ENCODE measurements around the gene JAM2. TPM values are rescaled to one million over a fixed set of nuclear protein-coding genes. Genes with fewer than 3 reads are reported as not detected.

Gene JAM2
- total RNA-seq (2013), result 0.25 TPM
- polyA plus RNA-seq, result under 1 TPM in 1 of 3 donors, not detected in 2; 0.01 TPM
- not detected in 2 replicates for polyA minus RNA-seq
- total RNA-seq, result 0 to 3.5 (median 0.17) reads per million in 11 experiments

- H3K36me3 ChIP-seq (replicated peaks in 1 of 2; ENCODE audit: control insufficient read depth in 1 of 2, insufficient read depth in 2 of 2, low read length in 2 of 2), result no peaks in the 10 kb centered on the region
- Mint-ChIP-seq H3K9me3 (peaks cover 0 to 7% (median 3%) of the 10 kb centered on the region in 7 donors), H3K4me3 (peak within 1 kb of the TSS; percentile 76 to 86), H3K27ac (peak within 1 kb of the TSS in 2 of 7 donors; percentile 4 to 15), H3K4me1 (peaks cover 22% of the 10 kb centered on the region), H3K36me3 (peaks cover 3 to 4% of the 10 kb centered on the region in 2 donors), H3K27me3 (ENCODE audit: low read depth in 3 of 3) (peaks cover 36 to 44% (median 37%) of the 10 kb centered on the region in 3 donors)
- intact Hi-C loops (cut with micrococcal nuclease), result no loop called here
- peak within 1 kb of the TSS; percentile 88 for H3K4me2 ChIP-seq (replicated peaks; ENCODE audit: extremely low read depth, low read length, poor library complexity, severe bottlenecking)
- H3K9ac ChIP-seq (ENCODE audit: insufficient read depth, low read length, poor library complexity, severe bottlenecking), result peak within 1 kb of the TSS; percentile 44
- TF ChIP-seq CTCF (IDR thresholded peaks at IDR 0.05), result no peak
- peak within 1 kb of the TSS; percentile 80 for H2AFZ ChIP-seq (ENCODE audit: insufficient read depth, low read depth, low read length, poor library complexity, severe bottlenecking)
- peak in 2 of 3 donors; percentile 7 to 51 for DNase-seq
- H3K27me3 ChIP-seq (ENCODE audit: control insufficient read depth in 2 of 2, insufficient read depth in 2 of 2, low read length in 2 of 2), result peaks cover 18 to 30% of the 10 kb centered on the region in 2 donors
- no peaks in the 10 kb centered on the region for H4K20me1 ChIP-seq (ENCODE audit: insufficient read depth, low read length)
- no peaks in the 10 kb centered on the region for H3K9me3 ChIP-seq (replicated peaks in 1 of 2; ENCODE audit: control insufficient read depth in 1 of 2, insufficient read depth in 1 of 2, low read length in 2 of 2)
- H3K79me2 ChIP-seq (ENCODE audit: insufficient read depth, low read length), result no peaks in the 10 kb centered on the region
- peak within 1 kb of the TSS; percentile 41 to 73 (median 54) for H3K4me3 ChIP-seq (replicated peaks in 1 of 3; ENCODE audit: low read depth in 2 of 3, low read length in 3 of 3)
- WGBS (ENCODE audit: insufficient coverage), result 0% methylated on average over 13 of the region's 41 CpGs
- no peak within 1 kb of the TSS for H3K27ac ChIP-seq (ENCODE audit: low read depth in 1 of 2, low read length in 2 of 2)
- H3K4me1 ChIP-seq (ENCODE audit: control insufficient read depth in 1 of 2, insufficient read depth in 2 of 2, low read length in 2 of 2), result peaks cover 20 to 21% of the 10 kb centered on the region in 2 donors
Measured at GRCh38 chr21:25638660-25639550, at the start of gene JAM2. JAM2 (plus strand) TSS chr21:25639258; CDS start chr21:25639822, 564 bp downstream.

GRCh38 chr21:25589887-25590286 lies 49.2 kb upstream of the JAM2 start:
- H3K36me3 ChIP-seq (replicated peaks in 1 of 2; ENCODE audit: control insufficient read depth in 1 of 2, insufficient read depth in 2 of 2, low read length in 2 of 2), result peaks cover 60 to 94% of the 10 kb centered on the region in 2 donors
- Mint-ChIP-seq H3K9me3 (no peaks in the 10 kb centered on the region), H3K27ac (peak overlapping the region in 2 of 7 donors; percentile 6 to 78)

More at GRCh38 chr21:25589887-25590286, 49.2 kb upstream of the JAM2 start:
- Histone ChIP-seq H3K9me3 (replicated peaks in 1 of 2; ENCODE audit: control insufficient read depth in 1 of 2, insufficient read depth in 1 of 2, low read length in 2 of 2) (no peaks in the 10 kb centered on the region), H4K20me1 (ENCODE audit: insufficient read depth, low read length) (no peaks in the 10 kb centered on the region), H3K4me2 (replicated peaks; ENCODE audit: extremely low read depth, low read length, poor library complexity, severe bottlenecking) (no peak overlapping the region), H3K9ac (ENCODE audit: insufficient read depth, low read length, poor library complexity, severe bottlenecking) (no peak overlapping the region), H3K27ac (ENCODE audit: low read depth in 1 of 2, low read length in 2 of 2) (no peak overlapping the region), H3K79me2 (ENCODE audit: insufficient read depth, low read length) (no peaks in the 10 kb centered on the region), H3K4me3 (replicated peaks in 1 of 3; ENCODE audit: low read depth in 2 of 3, low read length in 3 of 3) (no peak overlapping the region), H3K4me1 (ENCODE audit: control insufficient read depth in 1 of 2, insufficient read depth in 2 of 2, low read length in 2 of 2) (no peaks in the 10 kb centered on the region), H3K27me3 (ENCODE audit: control insufficient read depth in 2 of 2, insufficient read depth in 2 of 2, low read length in 2 of 2) (no peaks in the 10 kb centered on the region), H2AFZ (ENCODE audit: insufficient read depth, low read depth, low read length, poor library complexity, severe bottlenecking) (no peak overlapping the region)
- no peak for TF ChIP-seq CTCF (IDR thresholded peaks at IDR 0.05)
- DNase-seq, result no peak
- no peak overlapping the region for H3K4me3 Mint-ChIP-seq
- H3K36me3 Mint-ChIP-seq, result peaks cover 71 to 82% of the 10 kb centered on the region in 2 donors
- intact Hi-C loops (cut with micrococcal nuclease), result no loop called here
- WGBS (ENCODE audit: insufficient coverage), result no CpG with 5 or more reads among the region's 1 CpG
- H3K4me1 Mint-ChIP-seq, result peaks cover 4% of the 10 kb centered on the region
- H3K27me3 Mint-ChIP-seq (ENCODE audit: low read depth in 3 of 3), result no peaks in the 10 kb centered on the region
